Motor neuron (in vitro differentiated cells): ENCODE data around the gene RFPL2. TPM values are rescaled to one million over a fixed set of nuclear protein-coding genes. Genes with fewer than 3 reads are reported as not detected.

Experiments used
- ATAC-seq, 8 experiments: fragments of 200-7000 bp; cut with Tn5 transposase; replicated peaks in 6 of 8; 2 replicates each; pipeline ENCODE4 v1.8.0; 2021; ENCODE audit warnings: mild to moderate bottlenecking in 8 of 8, moderate library complexity in 8 of 8
- H3K27ac ChIP-seq, 2 donors: fragments of 250-450 bp; sonication (Bioruptor Pico); 2 replicates each; pipeline ENCODE4 v1.9.0; 2021; ENCODE audit warnings: antibody characterized with exemption in 2 of 2, mild to moderate bottlenecking in 2 of 2, moderate library complexity in 1 of 2
- H3K4me1 ChIP-seq, 2 donors: fragments of 250-450 bp; sonication (Bioruptor Pico); replicated peaks in 1 of 2; 2 replicates each; pipeline ENCODE4 v1.6.1; 2021; ENCODE audit warnings: antibody characterized with exemption in 2 of 2, mild to moderate bottlenecking in 2 of 2, moderate library complexity in 1 of 2
- H3K4me3 ChIP-seq, 5 donors: fragments of 250-450 bp; sonication (Bioruptor Pico); 2 replicates each; pipeline ENCODE4 v1.9.0; 2021; ENCODE audit warnings: antibody characterized with exemption in 5 of 5, mild to moderate bottlenecking in 5 of 5, moderate library complexity in 4 of 5
- WGBS, 10 experiments: fragments of 450-650 bp; shearing (Covaris generic); methylation state at CpG; one replicate each; pipeline ENCODE4 v1.0.0; 2022; 5-methylcytosine and 5-hydroxymethylcytosine counted together
- in situ Hi-C, 9 experiments: fragments of 400-800 bp; cut with MboI; loops; one replicate each; pipeline ENCODE4 v1.15.0; 2021; ENCODE audit warnings: low sequenced_read_pairs in 9 of 9, low pct_unique_long_range_greater_than_20kb in 2 of 9; ENCODE audit not compliant: unreplicated experiment in 9 of 9
- total RNA-seq, 8 experiments: library from RNA; unstranded; fragments of 300-600 nt; gene quantifications; 2 replicates each; pipeline versions ENCODE4 v1.2.3 to v1.2.4, GENCODE V29; 2022

The RFPL2 gene
- total RNA-seq, 8 experiments from 2014 or later: 0.42 to 1.3 (median 0.89) TPM; not detected in 2

GRCh38 chr22:32222991-32223390 lies 18.1 kb upstream of the RFPL2 start:
- Histone ChIP-seq H3K4me1 (peaks cover 7 to 10% of the 10 kb centered on the region in 2 donors), H3K27ac (no peak overlapping the region), H3K4me3 (no peak overlapping the region)
- no peak for ATAC-seq
- 0 to 100% (median 84%) methylated on average over 1 of the region's 1 CpG for WGBS, 10 experiments
- in situ Hi-C loops: no loop called here

GRCh38 chr22:32219026-32219425 lies 14.2 kb upstream of the RFPL2 start:
- 48 to 100% (median 98%) methylated on average over 1 to 3 of the region's 3 CpGs for WGBS, 10 experiments
- in situ Hi-C loops: no loop called here
- Histone ChIP-seq H3K4me1 (no peaks in the 10 kb centered on the region), H3K4me3 (no peak overlapping the region), H3K27ac (no peak overlapping the region)
- ATAC-seq: no peak

- no peak for ATAC-seq
- 18 to 100% (median 72%) methylated on average over 1 to 5 of the region's 6 CpGs for WGBS, 10 experiments
- H3K4me3 ChIP-seq: no peak overlapping the region
- H3K27ac ChIP-seq: no peak overlapping the region
- H3K4me1 ChIP-seq: no peaks in the 10 kb centered on the region
- in situ Hi-C loops: no loop called here
These were observed 13.6 kb upstream of the RFPL2 start for GRCh38 chr22:32218470-32218869.

GRCh38 chr22:32217465-32217864 lies 12.6 kb upstream of the RFPL2 start:
- ATAC-seq: peak in 2 of 8 experiments; percentile 29 to 63
- Histone ChIP-seq H3K4me3 (no peak overlapping the region), H3K4me1 (no peaks in the 10 kb centered on the region), H3K27ac (no peak overlapping the region)
- 0 to 86% (median 80%) methylated on average over 1 to 2 of the region's 2 CpGs; no CpG with 5 or more reads in 5 of the 10 experiments for WGBS, 10 experiments
- in situ Hi-C loops: no loop called here

GRCh38 chr22:32216911-32217310 lies 12.0 kb upstream of the RFPL2 start:
- Histone ChIP-seq H3K4me3 (no peak overlapping the region), H3K4me1 (no peaks in the 10 kb centered on the region), H3K27ac (no peak overlapping the region)
- WGBS, 10 experiments: 41 to 90% (median 85%) methylated on average over 3 to 8 of the region's 10 CpGs; no CpG with 5 or more reads in 5 of the 10 experiments
- in situ Hi-C loops: no loop called here
- no peak for ATAC-seq

GRCh38 chr22:32211011-32211410 lies 6.1 kb upstream of the RFPL2 start:
- H3K27ac ChIP-seq: no peak overlapping the region
- ATAC-seq: no peak
- 12 to 91% (median 80%) methylated on average over 1 to 7 of the region's 7 CpGs; no CpG with 5 or more reads in 5 of the 10 experiments for whole genome bisulfite sequencing, 10 experiments
- in situ Hi-C loops: no loop called here
- no peaks in the 10 kb centered on the region for H3K4me1 ChIP-seq
- no peak overlapping the region for H3K4me3 ChIP-seq

GRCh38 chr22:32208681-32209080 lies 3.8 kb upstream of the RFPL2 start:
- in situ Hi-C loops: no loop called here
- H3K4me3 ChIP-seq: no peak overlapping the region
- no peaks in the 10 kb centered on the region for H3K4me1 ChIP-seq
- no peak for ATAC-seq
- no peak overlapping the region for H3K27ac ChIP-seq
- 53 to 80% (median 71%) methylated on average over 1 to 2 of the region's 3 CpGs; no CpG with 5 or more reads in 6 of the 10 experiments for WGBS, 10 experiments

- no peaks in the 10 kb centered on the region for H3K4me1 ChIP-seq
- ATAC-seq: no peak
- 14 to 61% (median 60%) methylated on average over 1 to 3 of the region's 4 CpGs; no CpG with 5 or more reads in 7 of the 10 experiments for WGBS, 10 experiments
- no peak overlapping the region for H3K4me3 ChIP-seq
- in situ Hi-C loops: no loop called here
- H3K27ac ChIP-seq: no peak overlapping the region
These were observed 3.2 kb upstream of the RFPL2 start for GRCh38 chr22:32207971-32208480.

GRCh38 chr22:32206774-32207758 lies 2.2 kb upstream of the RFPL2 start:
- Histone ChIP-seq H3K4me1 (peaks cover 3 to 6% of the 10 kb centered on the region in 2 donors), H3K4me3 (no peak overlapping the region), H3K27ac (no peak overlapping the region)
- ATAC-seq: peak in 3 of 8 experiments; percentile 28 to 67 (median 63)
- 39 to 100% (median 83%) methylated on average over 1 to 7 of the region's 22 CpGs; no CpG with 5 or more reads in 3 of the 10 experiments for WGBS, 10 experiments
- in situ Hi-C loops: no loop called here

- no CpG with 5 or more reads among the region's 30 CpGs for WGBS, 10 experiments
- ATAC-seq: peak in 1 of 8 experiments; percentile 7
- in situ Hi-C loops: no loop called here
- Histone ChIP-seq H3K27ac (no peak overlapping the region), H3K4me3 (peak overlapping the region in 4 of 5 donors; percentile 46 to 73 (median 57)), H3K4me1 (peaks cover 3 to 6% of the 10 kb centered on the region in 2 donors)
These were observed 1.3 kb upstream of the RFPL2 start for GRCh38 chr22:32205974-32206773.

GRCh38 chr22:32204040-32204855 lies 625 bp downstream of the RFPL2 start:
- 0 to 67% (median 25%) methylated on average over 1 to 2 of the region's 42 CpGs; no CpG with 5 or more reads in 4 of the 10 experiments for WGBS, 10 experiments
- peak overlapping the region; percentile 46 to 73 (median 60) for H3K4me3 ChIP-seq
- peak overlapping the region; percentile 14 to 80 for H3K27ac ChIP-seq
- peak in 5 of 8 experiments; percentile 39 to 55 (median 51) for ATAC-seq
- in situ Hi-C loops: no loop called here
- peaks cover 3 to 6% of the 10 kb centered on the region in 2 donors for H3K4me1 ChIP-seq
